PC-3 (cell line): Measurements from ENCODE around the gene BEST3. TPM values are rescaled to one million over a fixed set of nuclear protein-coding genes. Genes with fewer than 3 reads are reported as not detected.
A peak's percentile ranks its signal among the peaks of the same experiment; 100 is the strongest.

Experiments used
- ATAC-seq: fragments of 200-7000 bp; cut with Tn5 transposase; 2 replicates; pipeline ENCODE4 v1.9.1; 2020; ENCODE audit warnings: mild to moderate bottlenecking, moderate library complexity
- Bru-seq: library from RNA; stranded (reverse); fragments of 400-500 nt; gene quantifications from one replicate; lab custom pipeline; 2021; lab: Mats Ljungman, UMichigan
- BruChase-seq, 2 experiments: library from RNA; stranded (reverse); fragments of 400-500 nt; gene quantifications; one replicate each; lab custom pipeline; 2021; lab: Mats Ljungman, UMichigan
- BruUV-seq: library from RNA; stranded (reverse); fragments of 400-500 nt; replicated peaks from 2 replicates; lab custom pipeline; 2021; lab: Mats Ljungman, UMichigan
- CTCF ChIA-PET: fragments of 300-600 bp; sonication (Branson Sonifier 250); formaldehyde crosslinking; loops from one replicate; lab custom pipeline; 2022; ENCODE audit warnings: antibody characterized with exemption; lab: Charles Lee
- POLR2A ChIA-PET: fragments of 300-600 bp; sonication (Branson Sonifier 250); formaldehyde crosslinking; loops from one replicate; lab custom pipeline; 2022; ENCODE audit warnings: antibody characterized with exemption; ENCODE audit not compliant: unreplicated experiment; lab: Charles Lee
- DNase-seq: peaks from one replicate; pipeline ENCODE4 v3.0.0-alpha.2; 2015
- H2AFZ ChIP-seq: fragments of 300-600 bp; sonication (generic); 2 replicates; pipeline ENCODE4 v1.6.0; 2016; ENCODE audit warnings: antibody characterized with exemption, low read length
- H3F3A ChIP-seq: fragments of 300-600 bp; sonication (generic); one replicate; pipeline ENCODE4 v1.6.0; 2017; ENCODE audit warnings: antibody characterized with exemption, low read length, control low read depth, mild to moderate bottlenecking; ENCODE audit not compliant: unreplicated experiment
- H3K27ac ChIP-seq: fragments of 300-600 bp; sonication (generic); 2 replicates; pipeline ENCODE4 v1.5.1; 2016; ENCODE audit warnings: mild to moderate bottlenecking, low read length
- H3K27me3 ChIP-seq: fragments of 300-600 bp; sonication (generic); 2 replicates; pipeline ENCODE4 v1.6.1; 2016; ENCODE audit warnings: low read length, mixed read lengths
- H3K36me3 ChIP-seq: fragments of 300-600 bp; sonication (generic); 2 replicates; pipeline ENCODE4 v1.6.1; 2016; ENCODE audit warnings: low read depth, mixed run types, low read length, mixed read lengths
- H3K4me1 ChIP-seq: fragments of 300-600 bp; sonication (generic); 2 replicates; pipeline ENCODE4 v1.5.1; 2016; ENCODE audit warnings: low read length; ENCODE audit not compliant: insufficient read depth
- H3K4me2 ChIP-seq: fragments of 300-600 bp; sonication (generic); 2 replicates; pipeline ENCODE4 v1.6.0; 2016; ENCODE audit warnings: low read length
- H3K4me3 ChIP-seq: fragments of 300-600 bp; sonication (generic); 2 replicates; pipeline ENCODE4 v1.5.1; 2016; ENCODE audit warnings: mild to moderate bottlenecking, low read length, mixed read lengths
- H3K79me2 ChIP-seq: fragments of 300-600 bp; sonication (generic); 2 replicates; pipeline ENCODE4 v1.6.1; 2017; ENCODE audit warnings: low read length, mixed read lengths
- H3K9ac ChIP-seq: fragments of 300-600 bp; sonication (generic); 2 replicates; pipeline ENCODE4 v1.6.0; 2016; ENCODE audit warnings: mild to moderate bottlenecking, low read length
- H3K9me2 ChIP-seq: fragments of 300-600 bp; sonication (generic); replicated peaks from 2 replicates; pipeline ENCODE4 v1.6.1; 2016; ENCODE audit warnings: mixed run types, low read length, mixed read lengths
- H3K9me3 ChIP-seq: fragments of 300-600 bp; sonication (generic); 2 replicates; pipeline ENCODE4 v1.6.1; 2016; ENCODE audit warnings: low read length, mixed read lengths
- H4K20me1 ChIP-seq: fragments of 300-600 bp; sonication (generic); 2 replicates; pipeline ENCODE4 v1.6.1; 2016; ENCODE audit warnings: low read length, mixed read lengths
- CTCF ChIP-seq: fragments of 300-600 bp; sonication (generic); conservative IDR thresholded peaks from 2 replicates; pipeline ENCODE4 v1.5.1; 2017; ENCODE audit warnings: antibody characterized with exemption, low read depth, mild to moderate bottlenecking, low read length
- EZH2 ChIP-seq: fragments of 300-600 bp; sonication (generic); IDR thresholded peaks from one replicate; pipeline ENCODE4 v1.6.1; 2017; ENCODE audit warnings: antibody characterized with exemption, mild to moderate bottlenecking, low read length; ENCODE audit not compliant: unreplicated experiment
- EZH2phosphoT487 ChIP-seq: fragments of 300-600 bp; sonication (generic); IDR thresholded peaks from 2 replicates; pipeline ENCODE4 v1.6.1; 2018; ENCODE audit warnings: mild to moderate bottlenecking, antibody characterized with exemption, low read length, borderline replicate concordance
- intact Hi-C: fragments of 100-400 bp; cut with micrococcal nuclease; formaldehyde crosslinking; loops from 2 replicates; pipeline ENCODE4 v1.9.0; 2023
- long read RNA-seq: library from polyadenylated mRNA; unstranded; transcript quantifications from one replicate; pipeline ENCODE4 v2.0.0, GENCODE V29; 2021; ENCODE audit not compliant: unreplicated experiment
- total RNA-seq: library from RNA; depleted of rRNA; stranded (reverse); fragments of >200 nt; gene quantifications from 2 replicates; pipeline ENCODE4 v1.2.3, GENCODE V29; 2014; rRNA removed

The BEST3 gene
- total RNA-seq: 0.55 TPM in 1 of 2 replicates, not detected in the other
- percentile 17 among the genes with signal in this experiment for Bru-seq, nascent RNA
- BruChase-seq, experiment 1, labeled RNA remaining after a 6-hour chase: percentile 25 among the genes with signal in this experiment
- BruChase-seq, experiment 2, labeled RNA remaining after a 2-hour chase: percentile 21 among the genes with signal in this experiment
- long read RNA-seq: 0 reads

GRCh38 chr12:69698769-69699540, at the start of gene BEST3:
Gene BEST3, minus strand, starts transcription at chr12:69699303. Its CDS starts 1,505 bp downstream, at chr12:69697798.
- no peak for TF ChIP-seq EZH2
- Histone ChIP-seq H3K4me1 (peaks cover 9% of the 10 kb centered on the region), H3K9me2 (no peaks in the 10 kb centered on the region), H3K9me3 (no peaks in the 10 kb centered on the region), H4K20me1 (no peaks in the 10 kb centered on the region), H3K27me3 (no peaks in the 10 kb centered on the region), H3K36me3 (no peaks in the 10 kb centered on the region), H2AFZ (peak within 1 kb of the TSS; percentile 66), H3K4me3 (peak within 1 kb of the TSS; percentile 23; the same call in 1 of the 2 replicates), H3K79me2 (no peaks in the 10 kb centered on the region), H3K4me2 (peak within 1 kb of the TSS; percentile 57), H3F3A (no peaks in the 10 kb centered on the region), H3K9ac (no peak within 1 kb of the TSS), H3K27ac (no peak within 1 kb of the TSS)
- POLR2A ChIA-PET: no interaction called here
- no TSS peak for BruUV-seq
- DNase-seq (peak; percentile 56), ATAC-seq (no peak)
- CTCF ChIA-PET: no interaction called here
- intact Hi-C loops: no loop called here

DNA sequence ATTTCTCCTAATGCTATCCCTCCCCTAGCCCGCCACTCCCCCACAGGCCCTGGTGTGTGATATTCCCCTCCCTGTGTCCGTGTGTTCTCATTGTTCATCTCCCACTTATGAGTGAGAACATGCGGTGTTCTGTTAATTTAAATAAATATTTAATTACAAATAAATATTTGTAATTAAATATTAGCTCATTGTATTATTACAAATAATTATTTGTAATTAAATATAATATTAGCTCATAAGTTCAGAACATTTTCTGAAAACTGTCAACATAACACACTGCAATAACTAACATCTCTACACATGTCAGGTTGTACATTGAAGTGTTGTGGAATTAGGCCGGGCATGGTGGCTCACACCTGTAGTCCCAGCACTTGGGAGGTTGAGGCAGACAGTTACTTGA, 45.0 kb upstream of the BEST3 start:
- POLR2A ChIA-PET: no interaction called here

More for the DNA sequence above, 45.0 kb upstream of the BEST3 start:
- DNase-seq: no peak
- Histone ChIP-seq H3K27me3 (no peaks in the 10 kb centered on the region), H3F3A (no peaks in the 10 kb centered on the region), H3K9me3 (no peaks in the 10 kb centered on the region), H4K20me1 (peaks cover 8% of the 10 kb centered on the region; the same call in 1 of the 2 replicates), H3K4me2 (no peak overlapping the region), H3K9me2 (no peaks in the 10 kb centered on the region), H3K27ac (no peak overlapping the region), H3K9ac (no peak overlapping the region), H3K4me1 (peaks cover 13% of the 10 kb centered on the region), H3K4me3 (no peak overlapping the region), H2AFZ (no peak overlapping the region), H3K36me3 (no peaks in the 10 kb centered on the region; the same call in 1 of the 2 replicates), H3K79me2 (peaks cover 37% of the 10 kb centered on the region)
- intact Hi-C loops: no loop called here
- TF ChIP-seq EZH2phosphoT487: no peak
- TF ChIP-seq CTCF: no peak
- no peak for TF ChIP-seq EZH2
- no peak for ATAC-seq
- CTCF ChIA-PET: no interaction called here
- BruUV-seq: no TSS peak
